OCI-LY3 (cell line): ENCODE results near the gene THEM4.

Experiments
- CTCF ChIP-seq: fragments of 200-600, 300-600 bp; sonication (generic); IDR thresholded peaks from 2 replicates; pipeline ENCODE4 v1.5.1; 2014; ENCODE audit warnings: antibody characterized with exemption, low read length, low read depth
- EZH2phosphoT487 ChIP-seq: fragments of 200-600 bp; shearing (Covaris generic); IDR thresholded peaks from 2 replicates; pipeline ENCODE4 v1.6.1; 2018; ENCODE audit warnings: antibody characterized with exemption, mixed run types, low read depth

DNA sequence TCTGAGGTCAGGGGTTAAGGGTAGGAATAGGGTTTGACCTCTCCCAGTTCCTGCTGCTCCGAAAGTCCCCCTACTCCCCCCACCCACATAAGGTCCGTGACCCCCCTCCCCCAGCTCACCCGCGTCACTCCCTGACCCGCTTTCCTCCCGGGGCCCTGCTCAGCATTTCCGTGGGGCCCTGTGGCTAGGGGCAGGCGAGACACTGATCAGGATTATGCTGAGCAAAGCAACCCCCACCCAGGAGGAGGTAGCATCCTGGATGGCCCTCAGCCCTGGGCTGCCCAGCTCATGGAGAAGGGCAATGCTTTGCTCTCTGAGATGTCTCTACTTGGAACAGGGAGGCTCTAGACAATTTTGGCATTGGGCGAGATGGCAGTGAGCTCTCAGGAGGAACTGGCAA is 81.5 kb downstream of the THEM4 start:
- TF ChIP-seq CTCF (no peak), EZH2phosphoT487 (no peak)
